DND-41 (cell line): ENCODE data around the gene TRAM2.

Source experiments
- ATAC-seq: fragments of 200-7000 bp; cut with Tn5 transposase; 3 replicates; pipeline ENCODE4 v1.9.1; 2021; ENCODE audit warnings: low read depth; ENCODE audit not compliant: insufficient read depth
- DNase-seq: peaks from one replicate; pipeline ENCODE4 v3.0.0-alpha.2; 2020
- H2AFZ ChIP-seq: 2 replicates; pipeline ENCODE4 v1.6.0; 2012; ENCODE audit warnings: low read depth, low read length
- H3K27ac ChIP-seq: 2 replicates; pipeline ENCODE4 v1.5.1; 2012; ENCODE audit warnings: low read length, inconsistent platforms
- H3K27me3 ChIP-seq: fragments of 200-600 bp; sonication (generic); 2 replicates; pipeline ENCODE4 v1.6.0; 2012; ENCODE audit warnings: low read length, mild to moderate bottlenecking, inconsistent platforms; ENCODE audit not compliant: insufficient read depth, poor library complexity
- H3K36me3 ChIP-seq: 2 replicates; pipeline ENCODE4 v1.5.1; 2012; ENCODE audit warnings: low read length, inconsistent platforms; ENCODE audit not compliant: insufficient read depth
- H3K4me1 ChIP-seq: 2 replicates; pipeline ENCODE4 v1.5.1; 2012; ENCODE audit warnings: mild to moderate bottlenecking, low read length; ENCODE audit not compliant: insufficient read depth
- H3K4me2 ChIP-seq: 2 replicates; pipeline ENCODE4 v1.6.0; 2012; ENCODE audit warnings: mild to moderate bottlenecking, moderate library complexity, low read length, inconsistent platforms; ENCODE audit not compliant: insufficient read depth
- H3K4me3 ChIP-seq, 2 experiments: fragments of 200-600 bp in 1 of 2; shearing (Covaris generic) in 1 of 2; 2 replicates each; pipeline ENCODE4 v1.5.1; 2012 to 2016; ENCODE audit warnings: inconsistent platforms in 2 of 2, low read length in 2 of 2, mild to moderate bottlenecking in 2 of 2, low read depth in 1 of 2, moderate library complexity in 1 of 2
- H3K79me2 ChIP-seq: 2 replicates; pipeline ENCODE4 v1.6.0; 2012; ENCODE audit warnings: low read length, inconsistent platforms; ENCODE audit not compliant: insufficient read depth
- H3K9ac ChIP-seq: 2 replicates; pipeline ENCODE4 v1.6.0; 2012; ENCODE audit warnings: low read depth, mild to moderate bottlenecking, inconsistent platforms, low read length, moderate library complexity
- H3K9me3 ChIP-seq: 2 replicates; pipeline ENCODE4 v1.5.1; 2012; ENCODE audit warnings: low read length, moderate library complexity, mild to moderate bottlenecking, inconsistent platforms; ENCODE audit not compliant: insufficient read depth, severe bottlenecking
- H4K20me1 ChIP-seq: 2 replicates; pipeline ENCODE4 v1.6.0; 2012; ENCODE audit warnings: low read length; ENCODE audit not compliant: insufficient read depth
- EZH2 ChIP-seq: IDR thresholded peaks from 3 replicates; pipeline ENCODE4 v1.6.1; 2012; ENCODE audit warnings: borderline replicate concordance, low read depth, mild to moderate bottlenecking, moderate library complexity, low read length, inconsistent platforms; ENCODE audit not compliant: severe bottlenecking
- TF ChIP-seq, protein P1 (sequence below): IDR thresholded peaks from 2 replicates; pipeline ENCODE4 v1.5.1; 2012; ENCODE audit warnings: borderline replicate concordance, low read length, moderate library complexity, mild to moderate bottlenecking; ENCODE audit not compliant: poor library complexity, severe bottlenecking; ENCODE audit errors: extremely low read depth

Gene TRAM2

DNA sequence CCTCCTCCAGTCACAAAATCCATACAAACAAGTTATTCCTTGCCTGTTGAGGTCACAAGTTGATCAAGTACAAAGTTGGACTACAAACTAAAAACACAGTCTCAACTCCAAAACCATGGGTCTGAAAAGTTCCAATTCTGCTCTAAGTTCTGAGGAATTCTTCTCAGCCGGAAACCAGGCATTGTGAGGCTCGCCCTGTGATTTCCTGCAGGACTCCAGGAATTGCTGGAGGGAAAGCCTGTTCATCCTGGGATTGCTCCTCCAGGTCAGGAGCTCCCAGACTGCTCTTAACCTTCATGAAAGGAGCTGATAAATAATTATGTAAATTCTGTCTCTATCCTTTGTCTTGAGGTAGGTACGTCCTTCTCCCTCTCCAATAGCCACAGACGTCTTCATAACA, 8.5 kb downstream of the TRAM2 start:
- TF ChIP-seq, protein P1, sequence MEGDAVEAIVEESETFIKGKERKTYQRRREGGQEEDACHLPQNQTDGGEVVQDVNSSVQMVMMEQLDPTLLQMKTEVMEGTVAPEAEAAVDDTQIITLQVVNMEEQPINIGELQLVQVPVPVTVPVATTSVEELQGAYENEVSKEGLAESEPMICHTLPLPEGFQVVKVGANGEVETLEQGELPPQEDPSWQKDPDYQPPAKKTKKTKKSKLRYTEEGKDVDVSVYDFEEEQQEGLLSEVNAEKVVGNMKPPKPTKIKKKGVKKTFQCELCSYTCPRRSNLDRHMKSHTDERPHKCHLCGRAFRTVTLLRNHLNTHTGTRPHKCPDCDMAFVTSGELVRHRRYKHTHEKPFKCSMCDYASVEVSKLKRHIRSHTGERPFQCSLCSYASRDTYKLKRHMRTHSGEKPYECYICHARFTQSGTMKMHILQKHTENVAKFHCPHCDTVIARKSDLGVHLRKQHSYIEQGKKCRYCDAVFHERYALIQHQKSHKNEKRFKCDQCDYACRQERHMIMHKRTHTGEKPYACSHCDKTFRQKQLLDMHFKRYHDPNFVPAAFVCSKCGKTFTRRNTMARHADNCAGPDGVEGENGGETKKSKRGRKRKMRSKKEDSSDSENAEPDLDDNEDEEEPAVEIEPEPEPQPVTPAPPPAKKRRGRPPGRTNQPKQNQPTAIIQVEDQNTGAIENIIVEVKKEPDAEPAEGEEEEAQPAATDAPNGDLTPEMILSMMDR = no peak
- no peak for TF ChIP-seq EZH2
- H2AFZ ChIP-seq = no peak overlapping the region
- H3K4me2 ChIP-seq = no peak overlapping the region
- 0 out of 2 replicates have a peak, but pooled peaks cover 3% of the 10 kb centered on the region for H3K36me3 ChIP-seq
- peaks cover 90% of the 10 kb centered on the region for H3K79me2 ChIP-seq
- H4K20me1 ChIP-seq = peaks cover 32% of the 10 kb centered on the region; the same call in 1 of the 2 replicates
- ATAC-seq (no peak), DNase-seq (no peak)
- H3K9me3 ChIP-seq = no peaks in the 10 kb centered on the region
- no peak overlapping the region for H3K27ac ChIP-seq
- H3K9ac ChIP-seq = no peak overlapping the region
- no peaks in the 10 kb centered on the region for H3K27me3 ChIP-seq
- H3K4me3 ChIP-seq = no peak overlapping the region
- peaks cover 58% of the 10 kb centered on the region for H3K4me1 ChIP-seq

DNA sequence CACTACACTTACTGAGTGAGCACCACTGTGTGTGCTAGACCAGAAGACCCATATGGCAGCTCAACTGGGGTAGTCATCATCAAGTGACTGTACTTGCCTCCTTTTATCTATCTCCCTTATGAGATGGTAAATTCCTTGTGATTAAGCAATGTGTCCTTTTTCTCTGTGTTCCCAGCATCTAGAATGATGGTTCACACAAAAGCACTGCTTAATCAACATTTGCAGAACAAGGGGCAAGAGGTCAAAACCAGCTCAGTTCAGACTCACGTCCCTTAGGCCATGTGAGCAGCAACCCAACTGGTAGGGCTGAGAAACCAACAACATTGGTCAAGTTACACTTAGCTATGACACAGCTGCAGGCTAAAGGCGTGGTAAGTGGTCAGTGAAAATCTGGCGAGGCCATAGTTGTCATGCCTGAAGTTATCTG, 10.0 kb downstream of the TRAM2 start:
- Histone ChIP-seq H3K27ac (peak overlapping the region; percentile 63), H2AFZ (no peak overlapping the region), H3K79me2 (peaks cover 89% of the 10 kb centered on the region), H3K36me3 (no peaks in the 10 kb centered on the region), H3K9me3 (no peaks in the 10 kb centered on the region), H3K27me3 (no peaks in the 10 kb centered on the region), H4K20me1 (peaks cover 23% of the 10 kb centered on the region; the same call in 1 of the 2 replicates), H3K9ac (no peak overlapping the region), H3K4me2 (no peak overlapping the region), H3K4me3 (no peak overlapping the region), H3K4me1 (peaks cover 45% of the 10 kb centered on the region)
- TF ChIP-seq, protein P1 = no peak
- no peak for TF ChIP-seq EZH2
- DNase-seq (no peak), ATAC-seq (no peak; the same call in 2 of the 3 replicates)

DNA sequence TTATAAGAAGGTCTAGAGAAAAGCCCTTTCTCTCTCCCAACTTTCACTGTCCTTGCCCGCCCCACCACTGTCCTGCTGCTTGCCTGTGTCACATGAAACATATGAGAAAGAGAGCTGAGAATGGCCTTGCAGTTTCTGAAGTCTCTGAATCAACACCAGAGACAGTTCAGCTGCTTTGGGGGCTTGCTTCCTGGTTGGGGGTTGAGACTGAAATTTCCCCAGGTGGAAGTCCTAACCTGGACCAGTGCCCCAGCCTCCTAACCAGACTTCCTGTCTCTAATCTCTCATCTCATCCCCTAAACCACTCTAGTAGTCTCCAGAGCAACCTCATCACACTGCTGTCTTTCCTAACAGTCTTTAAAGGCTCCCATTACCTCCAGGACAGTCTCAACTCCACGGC, 10.7 kb downstream of the TRAM2 start:
- H4K20me1 ChIP-seq = peaks cover 17% of the 10 kb centered on the region; the same call in 1 of the 2 replicates
- H2AFZ ChIP-seq = no peak overlapping the region
- ATAC-seq = peak; percentile 92
- H3K27ac ChIP-seq = peak overlapping the region; percentile 63
- H3K9me3 ChIP-seq = no peaks in the 10 kb centered on the region
- H3K27me3 ChIP-seq = no peaks in the 10 kb centered on the region
- no peak overlapping the region for H3K9ac ChIP-seq
- peak; percentile 65 for DNase-seq
- H3K79me2 ChIP-seq = peaks cover 86% of the 10 kb centered on the region
- TF ChIP-seq, protein P1 = no peak
- no peak for TF ChIP-seq EZH2
- H3K36me3 ChIP-seq = no peaks in the 10 kb centered on the region
- H3K4me1 ChIP-seq = peaks cover 38% of the 10 kb centered on the region
- H3K4me3 ChIP-seq = no peak overlapping the region
- peak overlapping the region; percentile 27 for H3K4me2 ChIP-seq
